ENCODE measurements around the gene CRYBA2. TPM values are rescaled to one million over a fixed set of nuclear protein-coding genes. Genes with fewer than 3 reads are reported as not detected.

CRYBA2 gene
- total RNA-seq (2021; ENCODE audit: unreplicated experiment) (not detected), Bru-seq, nascent RNA (percentile 19 among the genes with signal in this experiment), BruChase-seq, experiment 1, labeled RNA remaining after a 6-hour chase (percentile 14 among the genes with signal in this experiment), BruChase-seq, experiment 2, labeled RNA remaining after a 2-hour chase (percentile 20 among the genes with signal in this experiment)
- polyA plus RNA-seq (2012): not detected in 2 replicates
- long read RNA-seq: 0 reads

- no peak for DNase-seq (ENCODE audit: low read depth, low spot score)
- Histone ChIP-seq H3K4me2 (ENCODE audit: low read length) (no peak within 1 kb of the TSS), H3K79me2 (ENCODE audit: insufficient read depth, low read length) (no peaks in the 10 kb centered on the region), H3K9me3 (ENCODE audit: control insufficient read depth in 1 of 2, insufficient read depth in 1 of 2, low read depth in 1 of 2, low read length in 2 of 2) (no peaks in the 10 kb centered on the region), H3K27me3 (ENCODE audit: insufficient read depth, low read length) (no peaks in the 10 kb centered on the region), H3K27ac (ENCODE audit: low read depth, low read length) (no peak within 1 kb of the TSS), H2AFZ (ENCODE audit: low read depth, low read length, poor library complexity, severe bottlenecking) (no peak within 1 kb of the TSS), H3K4me1 (ENCODE audit: control insufficient read depth in 1 of 2, insufficient read depth in 2 of 2, low read length in 2 of 2) (peaks cover 0 to 16% of the 10 kb centered on the region in 2 experiments; a peak in 3 of 4 replicates), H3K36me3 (ENCODE audit: control insufficient read depth in 1 of 2, insufficient read depth in 2 of 2, low read length in 2 of 2) (no peaks in the 10 kb centered on the region), H4K20me1 (ENCODE audit: insufficient read depth) (no peaks in the 10 kb centered on the region), H3K9ac (ENCODE audit: low read length) (no peak within 1 kb of the TSS), H3K9me2 (ENCODE audit: insufficient read depth) (no peaks in the 10 kb centered on the region), H3K4me3 (replicated peaks in 1 of 2; ENCODE audit: low read depth in 1 of 2, low read length in 2 of 2) (no peak within 1 kb of the TSS)
- ChIA-PET CTCF (interaction anchor here (0.6 to 2.8 kb wide), 2 partner anchors 27 to 161 kb away, joined by 5 to 17 read pairs; no protein-coding TSS in a partner anchor), POLR2A (no interaction called here), RAD21 (ENCODE audit: low non-redundant PET in 1 of 2, low total read pairs in 2 of 2, uncharacterized antibody in 2 of 2, unreplicated experiment in 2 of 2) (no interaction called here)
- ATAC-seq: no peak
- BruUV-seq (replicated peaks): no TSS peak
- intact Hi-C loops (cut with micrococcal nuclease): no loop called here
- no peak for TF ChIP-seq ZNF274 (IDR thresholded peaks at IDR 0.05; ENCODE audit: low read depth, low read length)
- no peak for TF ChIP-seq ELF1 (IDR thresholded peaks at IDR 0.05; ENCODE audit: borderline replicate concordance, low read depth)
- no peak for TF ChIP-seq SIN3A (IDR thresholded peaks at IDR 0.05; ENCODE audit: low read depth)
- no peak for TF ChIP-seq MAX (IDR thresholded peaks at IDR 0.05)
- no peak for TF ChIP-seq SRF (IDR thresholded peaks at IDR 0.05; ENCODE audit: low read depth)
- TF ChIP-seq CTCF (IDR thresholded peaks at IDR 0.05 in 2 of 3, conservative IDR thresholded peaks at IDR 0.05 in 1 of 3; ENCODE audit: borderline replicate concordance in 1 of 3, insufficient read depth in 1 of 3, low read depth in 2 of 3, low read length in 2 of 3): no peak
- TF ChIP-seq FOSL1 (IDR thresholded peaks at IDR 0.05; ENCODE audit: low read depth): no peak
- no peak for TF ChIP-seq POLR2A (IDR thresholded peaks at IDR 0.05; ENCODE audit: borderline replicate concordance, extremely low read depth, insufficient read depth, insufficient read length)
- no peak for TF ChIP-seq RAD21 (IDR thresholded peaks at IDR 0.05; ENCODE audit: low read depth)
- no peak for TF ChIP-seq CEBPB (IDR thresholded peaks at IDR 0.05; ENCODE audit: low read depth)
- no peak for TF ChIP-seq CBX3 (IDR thresholded peaks at IDR 0.05; ENCODE audit: low read depth)
- no peak for TF ChIP-seq EZH2phosphoT487 (IDR thresholded peaks at IDR 0.05; ENCODE audit: borderline replicate concordance)
- no peak for TF ChIP-seq TCF7L2 (IDR thresholded peaks at IDR 0.05; ENCODE audit: borderline replicate concordance, extremely low read depth, insufficient read depth, insufficient read length)
- no peak for TF ChIP-seq ATF3 (IDR thresholded peaks at IDR 0.05)
- TF ChIP-seq YY1 (IDR thresholded peaks at IDR 0.05; ENCODE audit: extremely low read depth, insufficient replicate concordance, low read depth, low read length): no peak
- no peak for TF ChIP-seq ZBTB33 (IDR thresholded peaks at IDR 0.05; ENCODE audit: extremely low read depth, insufficient replicate concordance, low read length)
- TF ChIP-seq EZH2 (IDR thresholded peaks at IDR 0.05): no peak
- no peak for TF ChIP-seq ZFX (IDR thresholded peaks at IDR 0.05)
These were observed at the start of gene CRYBA2 for GRCh38 chr2:218993345-218994315. TSS of gene CRYBA2 (minus strand) at chr2:218993422. CDS start at chr2:218993176, 246 bp downstream.

Measured in HCT116 (cell line).